ENCODE data around the gene METAP1. TPM values are rescaled to one million over a fixed set of nuclear protein-coding genes. Genes with fewer than 3 reads are reported as not detected.
"Not testable (repeated sequence)": the region's sequence is repeated elsewhere in the genome, so short reads cannot be mapped to it uniquely, and the experiment has no call there.

METAP1 gene
- total RNA-seq, 2 experiments from 2014 or later, result 55.7 to 58.3 TPM

DNA sequence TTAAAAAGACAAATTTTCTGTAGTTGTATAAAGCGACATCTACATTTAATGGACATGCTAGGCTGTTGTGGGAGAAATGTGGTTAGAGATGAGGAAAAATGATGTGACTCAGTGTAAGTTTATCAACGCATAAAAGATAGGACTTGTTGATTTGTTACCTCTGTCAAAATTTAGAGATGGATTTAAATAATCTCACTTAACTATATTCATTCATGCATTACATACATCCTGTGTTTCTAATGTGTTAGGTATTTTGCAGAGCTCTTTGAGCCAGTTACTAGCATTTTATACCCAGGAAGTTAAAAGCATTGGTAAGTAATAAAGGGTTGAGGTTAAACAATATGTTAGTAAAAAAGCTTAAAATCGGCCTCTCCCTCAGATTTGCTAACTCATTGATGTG, 34.3 kb downstream of the METAP1 start:
- ChIA-PET CTCF (interaction anchor here (0.9 kb wide), 1 partner anchor 35 kb away, joined by 3 read pairs; no protein-coding TSS in a partner anchor), POLR2A (no interaction called here)

GRCh38 chr4:99033956-99034355, 38.4 kb downstream of the METAP1 start:
- ChIA-PET POLR2A (no interaction called here), CTCF (no interaction called here)

DNA sequence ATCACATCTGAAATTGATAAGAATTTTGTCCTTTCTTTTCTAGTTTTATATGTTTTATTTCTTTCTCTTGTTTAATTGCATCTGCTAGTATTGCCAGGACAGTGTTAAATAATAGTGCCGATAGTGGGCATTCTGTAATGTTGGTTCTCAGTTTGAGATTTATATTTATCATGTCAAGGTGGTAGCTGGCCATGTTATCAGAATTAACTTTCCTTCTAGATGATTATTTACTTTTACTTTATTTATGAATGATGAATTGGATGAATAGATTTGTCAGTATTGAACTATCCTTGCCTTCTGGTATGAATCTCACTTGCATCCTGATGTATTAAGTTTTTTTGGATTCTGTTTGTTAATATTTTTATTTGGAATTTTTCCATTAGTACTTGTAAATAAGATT, 42.7 kb downstream of the METAP1 start:
- CTCF ChIA-PET, result no interaction called here
- POLR2A ChIA-PET, result no interaction called here

GRCh38 chr4:99043346-99043745, 47.8 kb downstream of the METAP1 start:
- POLR2A ChIA-PET, result no interaction called here
- CTCF ChIA-PET, result no interaction called here

DNA sequence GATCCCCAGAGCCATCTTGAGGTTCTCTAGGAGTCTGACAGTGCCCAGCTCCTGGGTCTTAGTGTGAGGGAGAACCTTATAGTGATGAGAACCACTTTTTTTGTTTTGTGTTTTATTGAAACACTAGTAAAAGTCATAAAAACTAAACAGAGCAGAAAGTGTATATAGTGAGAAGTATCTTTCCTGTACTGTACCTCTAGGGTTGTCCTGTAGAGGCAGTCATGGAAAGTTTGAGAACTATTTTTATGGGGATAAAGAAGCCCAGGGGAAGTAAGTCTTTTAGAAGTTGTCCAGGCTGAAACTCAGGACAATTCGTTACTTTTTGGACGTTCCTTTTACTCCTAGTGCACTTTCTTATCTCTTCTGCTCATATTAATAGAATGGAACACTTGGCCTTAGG, 52.2 kb downstream of the METAP1 start:
- ChIA-PET CTCF (interaction anchor here (1.1 to 1.8 kb wide), 2 partner anchors 8 to 53 kb away, joined by 6 to 7 read pairs; partner anchors contain the start of gene METAP1), POLR2A (no interaction called here)

DNA sequence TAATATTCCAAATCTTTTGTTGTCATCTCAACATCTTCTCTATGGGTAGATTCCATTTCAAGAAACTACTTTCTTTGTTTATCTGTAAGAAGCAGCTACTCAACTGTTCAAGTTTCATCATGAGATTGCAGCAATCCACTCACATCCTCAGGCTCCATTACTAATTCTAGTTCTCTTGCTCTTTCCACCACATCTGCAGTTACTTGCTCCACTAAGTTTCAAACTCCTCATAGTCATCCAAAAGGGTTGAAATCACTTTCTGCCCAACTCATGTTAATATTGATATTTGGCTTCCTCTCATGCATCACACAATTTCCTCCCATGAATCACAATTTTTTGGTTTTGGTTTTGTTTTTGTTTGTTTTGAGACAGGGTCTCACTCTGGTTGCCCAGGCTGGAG, 57.4 kb downstream of the METAP1 start:
- ChIA-PET POLR2A (interaction anchor here (1.2 kb wide), 1 partner anchor 57 kb away, joined by 11 read pairs; the partner anchor contains the start of gene METAP1), CTCF (interaction anchor here (1.6 kb wide), 1 partner anchor 57 kb away, joined by 11 read pairs; the partner anchor contains the start of gene METAP1)

GRCh38 chr4:99054428-99054994, 59.0 kb downstream of the METAP1 start:
- ChIA-PET CTCF (interaction anchor here (0.9 to 1.6 kb wide), 3 partner anchors 53 to 911 kb away, joined by 3 to 11 read pairs (median 3); partner anchors contain the start of genes METAP1 and STPG2), POLR2A (interaction anchor here (1.4 kb wide), 1 partner anchor 793 kb away, joined by 3 read pairs; the partner anchor contains the start of gene RAP1GDS1)

DNA sequence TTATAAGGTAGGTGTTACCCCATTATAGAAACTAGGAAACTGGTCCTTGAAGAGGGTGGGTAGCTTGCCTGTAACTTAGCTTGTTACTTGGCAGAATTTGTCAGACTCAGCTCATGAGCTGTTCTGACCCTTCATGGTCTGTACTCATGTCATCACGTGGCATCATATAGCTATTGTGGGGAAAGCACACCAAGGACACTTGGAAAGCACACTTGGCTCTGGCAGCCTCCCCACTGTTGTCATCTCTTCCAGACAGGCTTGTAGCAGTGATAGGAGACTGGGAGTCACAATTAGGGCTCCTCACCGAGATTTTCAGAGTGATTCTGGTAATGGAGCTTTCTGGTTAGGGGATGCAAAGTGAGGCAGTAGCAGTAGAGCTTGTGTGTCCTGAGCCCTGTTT, 62.7 kb downstream of the METAP1 start:
- POLR2A ChIA-PET, result no interaction called here
- CTCF ChIA-PET, result interaction anchor here (0.6 to 1.8 kb wide), 2 partner anchors 63 to 519 kb away, joined by 4 to 10 read pairs; partner anchors contain the start of gene METAP1

GRCh38 chr4:99059550-99059949, 64.0 kb downstream of the METAP1 start:
- ChIA-PET CTCF (interaction anchor here (1.8 kb wide), 1 partner anchor 65 kb away, joined by 10 read pairs; the partner anchor contains the start of gene METAP1), POLR2A (no interaction called here)

DNA sequence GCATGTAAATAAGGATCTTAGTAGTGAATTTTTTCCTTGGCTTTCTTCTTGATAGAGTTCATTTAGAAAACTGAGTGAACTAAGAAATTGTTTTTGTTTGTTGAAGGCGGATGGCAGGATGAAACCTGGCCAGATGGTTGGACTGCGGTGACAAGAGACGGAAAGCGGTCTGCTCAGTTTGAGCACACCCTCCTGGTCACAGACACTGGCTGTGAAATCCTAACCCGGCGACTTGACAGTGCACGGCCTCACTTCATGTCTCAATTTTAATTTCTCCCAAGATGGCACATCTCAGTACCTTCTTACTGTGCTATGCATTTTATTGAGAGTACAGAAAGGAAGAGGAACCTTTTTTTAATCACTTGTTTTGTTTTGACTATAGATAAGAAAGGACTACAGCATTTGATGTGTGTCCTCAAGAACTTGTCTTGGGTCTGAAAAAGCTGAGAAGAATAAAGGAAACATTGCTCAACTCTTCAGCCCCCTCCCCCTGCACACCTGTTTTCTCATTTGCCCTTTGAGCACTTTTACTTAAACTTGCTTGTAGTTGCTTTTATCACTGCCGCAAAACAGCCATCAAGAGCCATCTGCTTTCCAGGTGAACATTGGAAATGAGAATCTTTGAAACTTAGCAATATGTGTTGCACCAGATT, 65.7 kb downstream of the METAP1 start:
- ChIA-PET CTCF (no interaction called here), POLR2A (no interaction called here)

- POLR2A ChIA-PET, result no interaction called here
- CTCF ChIA-PET, result no interaction called here
Measured at GRCh38 chr4:99062120-99062519, 66.6 kb downstream of the METAP1 start.

GRCh38 chr4:99065521-99065920, 70.0 kb downstream of the METAP1 start:
- CTCF ChIA-PET, POLR2A ChIA-PET: not testable (repeated sequence)

DNA sequence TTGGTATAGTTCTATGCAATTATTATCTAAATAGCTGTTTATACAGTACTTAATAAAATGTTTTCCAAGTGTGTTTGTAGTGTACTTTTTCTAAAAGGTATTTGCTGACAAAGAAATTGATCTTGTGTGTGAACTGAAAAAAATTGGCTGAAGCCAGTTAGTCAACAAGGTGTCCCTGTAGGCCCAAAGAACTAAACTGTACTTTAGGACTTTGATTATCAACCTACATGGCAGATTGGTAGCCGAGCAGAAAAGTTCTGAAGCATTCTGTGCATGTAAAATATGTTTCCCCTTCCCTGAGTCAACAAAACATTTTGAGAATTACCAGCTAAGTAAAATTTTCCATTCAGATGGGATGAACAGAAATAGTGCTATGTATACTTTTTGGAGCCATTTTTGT, 72.1 kb downstream of the METAP1 start:
- ChIA-PET CTCF (no interaction called here), POLR2A (no interaction called here)

DNA sequence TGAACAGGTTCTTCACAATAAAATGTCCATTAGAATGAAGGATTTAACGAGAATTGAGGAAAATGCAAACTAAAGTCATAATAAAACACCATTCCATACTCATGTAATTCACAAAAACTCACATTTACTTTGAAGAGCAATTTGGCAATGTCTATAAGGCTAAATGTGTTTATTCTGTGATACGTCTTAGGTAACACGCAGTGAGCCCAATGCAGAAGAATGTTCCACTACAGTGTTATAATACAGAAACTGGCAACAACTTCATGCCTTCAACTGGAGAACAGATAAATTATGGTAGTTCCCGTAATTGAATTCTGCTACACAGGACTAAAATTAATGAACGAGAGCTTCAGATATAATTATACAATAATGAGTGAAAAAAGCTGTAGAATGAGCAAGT, 75.6 kb downstream of the METAP1 start:
- ChIA-PET CTCF (no interaction called here), POLR2A (no interaction called here)

- POLR2A ChIA-PET, result interaction anchor here (0.6 kb wide), 1 partner anchor 25 kb away, joined by 5 read pairs; no protein-coding TSS in a partner anchor
- CTCF ChIA-PET, result interaction anchor here (0.6 to 0.8 kb wide), 2 partner anchors 19 to 409 kb away, joined by 3 to 5 read pairs; no protein-coding TSS in a partner anchor
Measured at GRCh38 chr4:99074816-99075215, 79.3 kb downstream of the METAP1 start.

- ChIA-PET POLR2A (no interaction called here), CTCF (no interaction called here)
Measured at GRCh38 chr4:99076292-99076976, 80.9 kb downstream of the METAP1 start.

DNA sequence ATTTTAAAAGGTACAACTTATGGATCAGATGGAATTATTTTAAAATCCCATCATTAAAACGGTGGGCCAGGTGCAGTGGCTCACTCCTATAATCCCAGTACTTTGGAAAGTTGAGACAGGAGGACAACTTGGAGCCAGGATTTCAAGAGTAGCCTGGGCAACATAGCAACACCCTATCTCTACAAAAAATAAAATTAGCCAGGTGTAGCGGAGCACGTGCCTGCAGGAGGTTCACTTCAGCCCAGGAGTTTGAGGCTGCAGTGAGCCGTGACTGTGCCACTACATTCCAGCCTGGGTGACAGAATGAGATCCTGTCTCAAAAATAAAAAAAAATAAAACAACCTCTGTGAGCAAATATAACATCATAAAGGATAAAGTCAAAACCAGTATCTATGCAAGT, 81.7 kb downstream of the METAP1 start:
- ChIA-PET CTCF (no interaction called here), POLR2A (no interaction called here)

DNA sequence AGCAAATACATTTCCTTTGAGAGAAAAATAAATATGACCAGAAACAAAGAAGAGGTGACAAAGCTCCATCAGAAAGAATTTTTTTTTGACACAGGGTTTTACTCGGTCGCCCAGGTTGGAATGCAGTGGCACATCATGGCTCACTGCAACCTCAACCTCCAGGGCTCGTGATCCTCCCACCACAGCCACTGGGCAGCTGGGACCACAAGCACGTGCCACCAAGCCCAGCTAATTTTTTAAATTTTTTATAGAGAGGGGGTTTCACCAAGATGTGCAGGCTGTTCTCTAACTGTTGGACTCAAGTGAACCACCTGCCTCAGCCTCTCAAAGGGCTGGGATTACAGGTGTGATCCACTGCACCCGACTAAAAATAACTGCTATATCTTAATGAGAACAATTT, 82.8 kb downstream of the METAP1 start:
- POLR2A ChIA-PET, result no interaction called here

DNA sequence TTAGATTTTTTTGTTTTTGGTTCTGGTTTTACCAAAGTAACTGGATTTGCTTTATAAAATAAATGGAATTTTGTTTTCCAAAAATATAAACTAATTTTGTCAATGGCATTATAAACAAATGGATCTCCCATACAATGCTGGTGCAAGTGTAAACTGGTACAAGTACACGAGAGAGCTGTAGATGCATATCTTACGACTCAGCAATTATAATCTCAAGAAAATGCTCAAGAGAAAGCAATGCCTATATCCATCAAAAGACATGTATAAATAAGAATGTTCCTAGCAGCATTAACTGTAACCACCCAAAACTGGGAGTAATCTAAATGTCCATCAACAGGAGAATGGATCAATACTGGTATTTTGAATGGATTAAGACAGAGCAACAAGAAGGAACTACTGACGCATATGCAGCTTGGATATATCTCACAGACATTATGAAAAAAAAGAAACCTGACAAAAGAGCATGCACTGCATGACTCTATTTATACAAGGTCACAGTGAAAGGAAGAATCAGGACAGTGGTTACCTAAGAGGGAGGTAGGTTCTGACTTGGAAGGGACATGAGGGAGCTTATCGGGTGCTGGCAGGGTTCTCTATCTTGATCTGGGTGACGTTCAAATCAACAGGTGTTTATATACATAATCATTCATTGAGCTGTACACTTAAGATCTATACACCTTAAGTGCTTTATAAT, 83.6 kb downstream of the METAP1 start:
- CTCF ChIA-PET, result no interaction called here
- POLR2A ChIA-PET, result no interaction called here

More for the DNA sequence above, 82.8 kb downstream of the METAP1 start:
- CTCF ChIA-PET, result no interaction called here

GRCh38 chr4:99079625-99080295, 84.2 kb downstream of the METAP1 start:
- CTCF ChIA-PET, result no interaction called here
- POLR2A ChIA-PET, result no interaction called here

Measured in activated CD8-positive, alpha-beta memory T cell treated with anti-CD3 and anti-CD28 coated beads for 36 hours (primary cell).